K562 (cell line): ENCODE results near the gene TRAF3. TPM values are rescaled to one million over a fixed set of nuclear protein-coding genes. Genes with fewer than 3 reads are reported as not detected.

Source experiments
- CCNT2 ChIP-seq: IDR thresholded peaks from 2 replicates; pipeline ENCODE4 v1.6.1; 2011; ENCODE audit warnings: borderline replicate concordance, low read depth, mild to moderate bottlenecking, moderate library complexity, mixed read lengths, low read length; ENCODE audit not compliant: insufficient read length; ENCODE audit errors: extremely low read depth
- CHD1 ChIP-seq: fragments of 200-600 bp; sonication (generic); IDR thresholded peaks from one replicate; pipeline ENCODE4 v1.6.1; 2012; ENCODE audit warnings: mild to moderate bottlenecking, moderate library complexity, low read length, inconsistent platforms
- GABPA ChIP-seq: fragments of 200-800 bp; sonication (Bioruptor generic); conservative IDR thresholded peaks from 2 replicates; pipeline ENCODE4 v1.6.1; 2016; ENCODE audit warnings: low read depth, missing genetic modification characterization, missing compliant biosample characterization
- POLR2G ChIP-seq: fragments of 200-400 bp; formaldehyde crosslinking; IDR thresholded peaks from 2 replicates; pipeline ENCODE4 v1.6.1; 2017; ENCODE audit warnings: low read depth, mild to moderate bottlenecking, antibody characterized with exemption, low read length, moderate library complexity
- SMAD3 ChIP-seq: fragments of 450-650 bp; formaldehyde crosslinking; conservative IDR thresholded peaks from 2 replicates; pipeline ENCODE4 v1.4.0; 2020; ENCODE audit warnings: mild to moderate bottlenecking
- TRIM28 ChIP-seq: fragments of 450-650 bp; IDR thresholded peaks from 2 replicates; pipeline ENCODE4 v1.6.1; 2017
- WHSC1 ChIP-seq: IDR thresholded peaks from one replicate; pipeline ENCODE4 v1.6.1; 2012; ENCODE audit warnings: low read length, control low read depth, inconsistent platforms
- YY1 ChIP-seq, 3 experiments: IDR thresholded peaks; 2 replicates each; pipeline ENCODE4 v1.6.1; 2011; ENCODE audit warnings: low read length in 2 of 3, mild to moderate bottlenecking in 2 of 3, moderate library complexity in 2 of 3, borderline replicate concordance in 1 of 3, control low read depth in 1 of 3, low read depth in 1 of 3; ENCODE audit not compliant: insufficient read depth in 3 of 3, insufficient replicate concordance in 2 of 3, control insufficient read depth in 1 of 3, insufficient read length in 1 of 3; ENCODE audit errors: extremely low read depth in 1 of 3
- ZNF175 ChIP-seq: fragments of 200-800 bp; sonication (Bioruptor generic); IDR thresholded peaks from 2 replicates; pipeline ENCODE4 v1.6.1; 2016; ENCODE audit warnings: low read depth, mild to moderate bottlenecking, missing genetic modification characterization, missing compliant biosample characterization
- ZNF444 ChIP-seq: fragments of 250-450 bp; sonication (Bioruptor Pico); IDR thresholded peaks from 2 replicates; pipeline ENCODE4 v1.4.0; 2020; ENCODE audit warnings: mild to moderate bottlenecking, moderate library complexity
- ZNF644 ChIP-seq: fragments of 200-800 bp; sonication (Bioruptor generic); IDR thresholded peaks from 2 replicates; pipeline ENCODE4 v1.6.1; 2016; ENCODE audit warnings: low read depth, missing genetic modification characterization, missing compliant biosample characterization
- polyA plus RNA-seq, 8 experiments: library from polyadenylated mRNA; depleted of rRNA in 4 of 8; stranded (reverse) in 5 of 8; unstranded in 3 of 8; fragments of >200 nt; fragmentation: Nextera tagmentation in 2 of 8; fragmentation: Illumina TruSeq in 1 of 8; extraction: Ambion mirVana in 2 of 8; extraction: Trizol in 1 of 8; gene quantifications; 2 replicates each; pipeline versions ENCODE4 v1.2.1 to v1.2.3, GENCODE V29; 2011 to 2014; ENCODE audit warnings: inconsistent platforms in 1 of 8, missing spikeins in 1 of 8
- total RNA-seq, 7 experiments: library from RNA; depleted of rRNA in 6 of 7; stranded (reverse); fragments of >200 nt in 6 of 7; fragmentation: Illumina TruSeq in 2 of 7; extraction: Trizol in 2 of 7; gene quantifications; 2 replicates each; pipeline versions ENCODE4 v1.2.1 to v1.2.3, GENCODE V29; 2011 to 2021; ENCODE audit warnings: low replicate concordance in 1 of 7
- TF ChIP-seq, protein P1 (sequence below), 2 experiments: fragments of 450-650 bp in 1 of 2; sonication (generic) in 1 of 2; formaldehyde crosslinking in 1 of 2; IDR thresholded peaks; 2 replicates each; pipeline versions ENCODE4 v1.7.1 to v1.9.0; 2016 to 2022; ENCODE audit warnings: inconsistent platforms in 1 of 2, mild to moderate bottlenecking in 1 of 2, missing genetic modification reagents in 1 of 2
- TF ChIP-seq, protein P2 (sequence below): fragments of 200-400 bp; formaldehyde crosslinking; IDR thresholded peaks from 2 replicates; pipeline ENCODE4 v1.6.1; 2017; ENCODE audit warnings: mild to moderate bottlenecking, low read depth, low read length, moderate library complexity

TRAF3 gene
- total and polyA plus RNA-seq, 9 of the 15 experiments (the other 6 are each of a cell fraction or from before 2014, with no cell fraction given), result 0.52 to 21.3 (median 9.9) TPM

DNA sequence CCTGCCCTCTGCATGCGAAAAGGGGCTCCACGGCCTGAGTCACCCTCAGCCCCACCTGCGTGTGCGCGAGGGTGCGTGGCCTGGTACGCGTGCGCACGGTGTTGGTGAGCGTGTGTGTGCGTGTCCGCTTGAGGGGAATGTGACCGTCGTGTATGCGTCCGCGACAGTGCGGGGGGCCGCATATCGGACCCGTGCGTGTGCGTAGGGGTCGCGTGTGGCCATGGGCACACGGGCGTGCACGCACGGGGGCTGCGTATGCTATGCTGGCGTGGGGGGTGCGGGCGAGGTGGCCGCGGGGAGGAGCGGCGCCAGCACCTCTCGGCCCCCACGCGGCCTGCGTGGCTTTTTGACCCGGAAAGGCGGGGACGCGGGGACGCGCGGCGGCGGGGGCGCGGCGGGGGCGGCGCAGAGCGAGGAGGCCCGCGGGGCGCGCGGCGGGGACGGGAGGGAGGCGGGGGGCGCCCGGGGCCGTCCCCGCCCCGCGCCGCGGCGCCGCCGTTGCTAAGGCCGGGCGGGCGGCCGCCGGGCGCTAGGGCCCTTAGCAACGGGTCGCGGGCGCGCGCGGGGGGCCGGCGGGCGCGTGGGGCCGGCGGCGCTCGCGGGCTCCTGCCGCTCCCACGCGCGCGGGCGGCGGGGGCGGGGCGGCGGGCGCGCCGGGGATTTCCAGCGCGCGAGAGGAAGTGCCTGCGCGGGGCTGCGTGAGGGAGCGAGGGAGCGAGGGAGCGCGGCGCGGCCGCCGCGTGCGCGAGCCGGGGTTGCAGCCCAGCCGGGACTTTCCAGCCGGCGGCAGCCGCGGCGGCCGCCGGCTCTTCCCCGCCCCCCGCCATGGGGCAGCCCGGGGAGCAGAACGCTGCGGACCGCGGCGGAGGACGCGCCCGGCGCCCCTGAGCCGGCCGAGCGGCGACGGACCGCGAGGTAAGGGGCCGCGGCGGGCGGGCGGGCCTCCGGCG is at the start of gene TRAF3 (continued):
- TF ChIP-seq CCNT2 (peak; percentile 36), POLR2G (peak; percentile 49), GABPA (tag) (peak; percentile 27), ZNF644 (tag) (peak; percentile 21; the same call in 1 of the 2 replicates), SMAD3 (CRISPR knock-in tag) (no peak), WHSC1 (no peak), ZNF175 (CRISPR knock-in tag) (0 out of 2 replicates have a peak, but pooled peaks have one; percentile 20), TRIM28 (no peak), ZNF444 (CRISPR knock-in tag) (no peak), CHD1 (no peak), YY1 (IDR thresholded peaks at IDR 0.05; ENCODE audit: borderline replicate concordance in 1 of 3, control insufficient read depth in 1 of 3, extremely low read depth in 1 of 3, insufficient read depth in 3 of 3, insufficient read length in 1 of 3, insufficient replicate concordance in 2 of 3, low read depth in 1 of 3, low read length in 2 of 3) (peak in 1 of 3 experiments; percentile 18)
- TF ChIP-seq, protein P1, sequence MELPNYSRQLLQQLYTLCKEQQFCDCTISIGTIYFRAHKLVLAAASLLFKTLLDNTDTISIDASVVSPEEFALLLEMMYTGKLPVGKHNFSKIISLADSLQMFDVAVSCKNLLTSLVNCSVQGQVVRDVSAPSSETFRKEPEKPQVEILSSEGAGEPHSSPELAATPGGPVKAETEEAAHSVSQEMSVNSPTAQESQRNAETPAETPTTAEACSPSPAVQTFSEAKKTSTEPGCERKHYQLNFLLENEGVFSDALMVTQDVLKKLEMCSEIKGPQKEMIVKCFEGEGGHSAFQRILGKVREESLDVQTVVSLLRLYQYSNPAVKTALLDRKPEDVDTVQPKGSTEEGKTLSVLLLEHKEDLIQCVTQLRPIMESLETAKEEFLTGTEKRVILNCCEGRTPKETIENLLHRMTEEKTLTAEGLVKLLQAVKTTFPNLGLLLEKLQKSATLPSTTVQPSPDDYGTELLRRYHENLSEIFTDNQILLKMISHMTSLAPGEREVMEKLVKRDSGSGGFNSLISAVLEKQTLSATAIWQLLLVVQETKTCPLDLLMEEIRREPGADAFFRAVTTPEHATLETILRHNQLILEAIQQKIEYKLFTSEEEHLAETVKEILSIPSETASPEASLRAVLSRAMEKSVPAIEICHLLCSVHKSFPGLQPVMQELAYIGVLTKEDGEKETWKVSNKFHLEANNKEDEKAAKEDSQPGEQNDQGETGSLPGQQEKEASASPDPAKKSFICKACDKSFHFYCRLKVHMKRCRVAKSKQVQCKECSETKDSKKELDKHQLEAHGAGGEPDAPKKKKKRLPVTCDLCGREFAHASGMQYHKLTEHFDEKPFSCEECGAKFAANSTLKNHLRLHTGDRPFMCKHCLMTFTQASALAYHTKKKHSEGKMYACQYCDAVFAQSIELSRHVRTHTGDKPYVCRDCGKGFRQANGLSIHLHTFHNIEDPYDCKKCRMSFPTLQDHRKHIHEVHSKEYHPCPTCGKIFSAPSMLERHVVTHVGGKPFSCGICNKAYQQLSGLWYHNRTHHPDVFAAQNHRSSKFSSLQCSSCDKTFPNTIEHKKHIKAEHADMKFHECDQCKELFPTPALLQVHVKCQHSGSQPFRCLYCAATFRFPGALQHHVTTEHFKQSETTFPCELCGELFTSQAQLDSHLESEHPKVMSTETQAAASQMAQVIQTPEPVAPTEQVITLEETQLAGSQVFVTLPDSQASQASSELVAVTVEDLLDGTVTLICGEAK (IDR thresholded peaks at IDR 0.05), result 0 out of 2 replicates have a peak, but pooled peaks have one; percentile 18
- TF ChIP-seq, protein P1 (CRISPR knock-in tag; IDR thresholded peaks at IDR 0.05), result no peak
- TF ChIP-seq, protein P2, sequence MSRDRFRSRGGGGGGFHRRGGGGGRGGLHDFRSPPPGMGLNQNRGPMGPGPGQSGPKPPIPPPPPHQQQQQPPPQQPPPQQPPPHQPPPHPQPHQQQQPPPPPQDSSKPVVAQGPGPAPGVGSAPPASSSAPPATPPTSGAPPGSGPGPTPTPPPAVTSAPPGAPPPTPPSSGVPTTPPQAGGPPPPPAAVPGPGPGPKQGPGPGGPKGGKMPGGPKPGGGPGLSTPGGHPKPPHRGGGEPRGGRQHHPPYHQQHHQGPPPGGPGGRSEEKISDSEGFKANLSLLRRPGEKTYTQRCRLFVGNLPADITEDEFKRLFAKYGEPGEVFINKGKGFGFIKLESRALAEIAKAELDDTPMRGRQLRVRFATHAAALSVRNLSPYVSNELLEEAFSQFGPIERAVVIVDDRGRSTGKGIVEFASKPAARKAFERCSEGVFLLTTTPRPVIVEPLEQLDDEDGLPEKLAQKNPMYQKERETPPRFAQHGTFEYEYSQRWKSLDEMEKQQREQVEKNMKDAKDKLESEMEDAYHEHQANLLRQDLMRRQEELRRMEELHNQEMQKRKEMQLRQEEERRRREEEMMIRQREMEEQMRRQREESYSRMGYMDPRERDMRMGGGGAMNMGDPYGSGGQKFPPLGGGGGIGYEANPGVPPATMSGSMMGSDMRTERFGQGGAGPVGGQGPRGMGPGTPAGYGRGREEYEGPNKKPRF, result no peak
